ENCODE results near the gene BMI1.

GRCh38 chr10:22338931-22339330 is 18.0 kb downstream of the BMI1 start:
- TF ChIP-seq CTCF (IDR thresholded peaks at IDR 0.05) (no peak), POLR2A (IDR thresholded peaks at IDR 0.05) (no peak)
